ENCODE results near the gene FPGT.
"Not testable (repeated sequence)": the region's sequence is repeated elsewhere in the genome, so short reads cannot be mapped to it uniquely, and the experiment has no call there.

FPGT gene

DNA sequence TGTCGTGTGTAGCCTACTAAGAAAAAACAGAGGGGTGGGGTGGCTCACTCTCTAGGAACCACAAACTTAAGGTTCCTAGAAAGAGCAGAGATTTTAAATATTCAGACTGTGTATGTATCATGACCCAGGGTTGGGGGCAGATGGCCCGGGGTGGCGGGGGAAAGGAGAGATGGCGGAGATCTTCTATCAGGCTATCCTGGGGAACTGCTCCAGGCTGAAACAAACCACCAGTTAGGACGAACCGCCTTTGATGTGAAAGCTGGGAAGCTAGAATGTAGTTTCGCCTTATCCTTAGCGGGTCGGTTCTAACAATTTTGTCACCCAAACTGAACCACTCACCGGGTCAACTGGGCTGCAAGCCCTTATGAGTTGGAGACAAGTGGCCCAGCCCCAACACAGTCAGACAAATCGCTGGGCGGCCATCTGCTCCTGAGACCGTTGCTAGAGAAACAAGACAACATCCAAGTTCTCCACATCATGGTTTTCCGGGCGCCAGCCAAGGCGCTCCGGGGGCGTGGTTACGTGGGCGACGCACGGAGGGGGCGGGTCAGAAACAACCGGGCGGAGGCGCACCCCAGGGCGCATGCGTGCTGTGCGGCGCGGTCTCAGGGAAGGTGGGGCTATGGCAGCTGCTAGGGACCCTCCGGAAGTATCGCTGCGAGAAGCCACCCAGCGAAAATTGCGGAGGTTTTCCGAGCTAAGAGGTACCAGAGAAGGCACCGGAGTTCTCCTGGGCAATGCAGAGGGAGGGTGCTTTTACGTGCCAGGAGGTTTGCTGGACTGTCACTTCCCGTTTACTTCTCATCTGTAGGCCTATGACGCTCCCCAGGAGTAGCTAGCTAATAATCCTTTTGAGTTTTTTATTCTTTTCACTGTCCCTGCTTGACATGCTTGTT is at the start of gene FPGT, which contains the start of gene LRRIQ3:
Gene FPGT (plus strand): TSS at position 586 of the 896 bp plus-strand sequence. CDS start 37 bp downstream, at position 623.
Gene LRRIQ3 (minus strand): TSS at position 520 of the 896 bp plus-strand sequence. CDS start 14,492 bp downstream, outside the sequence.
- peak; percentile 99 for DNase-seq (ENCODE audit: low spot score)

DNA sequence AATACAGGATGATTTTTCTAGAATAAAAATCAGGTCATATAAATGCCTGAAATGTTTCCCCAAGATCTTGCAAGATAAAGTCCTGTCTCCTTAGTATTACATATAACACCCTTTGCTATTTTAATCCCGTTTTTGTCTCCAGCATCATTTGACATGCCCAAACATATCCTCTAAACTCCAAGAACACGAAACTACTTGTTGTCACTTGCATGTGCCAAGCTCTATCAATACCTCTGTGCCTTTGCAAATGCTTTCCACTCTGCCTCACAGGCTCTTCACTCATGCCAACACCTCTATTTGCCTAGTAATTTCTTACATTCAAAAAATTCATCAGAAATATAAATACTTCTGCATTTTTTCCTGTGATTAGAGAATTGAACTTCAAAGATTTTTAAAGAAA is 38.0 kb upstream of the FPGT start:
- DNase-seq (ENCODE audit: low spot score), result no peak

DNA sequence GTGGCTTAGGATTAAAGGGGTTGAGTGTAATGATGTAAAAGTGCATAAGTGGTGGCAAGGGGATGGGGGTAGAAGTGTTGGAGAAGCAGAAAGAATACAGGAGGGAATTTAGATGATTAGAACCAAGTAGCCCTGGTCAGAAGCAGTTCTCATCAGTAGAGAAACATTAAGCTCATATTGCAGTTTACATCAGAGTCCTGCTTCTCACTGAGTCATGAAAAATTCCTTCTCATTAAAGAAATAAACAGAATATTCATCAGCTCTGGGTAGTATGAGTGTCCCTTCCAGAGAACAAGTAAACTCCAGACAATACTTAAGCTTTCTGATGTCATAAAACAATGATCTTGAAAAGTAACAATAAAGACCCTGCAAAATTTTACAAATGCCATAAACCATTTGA is 36.5 kb upstream of the FPGT start:
- DNase-seq (ENCODE audit: low spot score), result no peak

DNA sequence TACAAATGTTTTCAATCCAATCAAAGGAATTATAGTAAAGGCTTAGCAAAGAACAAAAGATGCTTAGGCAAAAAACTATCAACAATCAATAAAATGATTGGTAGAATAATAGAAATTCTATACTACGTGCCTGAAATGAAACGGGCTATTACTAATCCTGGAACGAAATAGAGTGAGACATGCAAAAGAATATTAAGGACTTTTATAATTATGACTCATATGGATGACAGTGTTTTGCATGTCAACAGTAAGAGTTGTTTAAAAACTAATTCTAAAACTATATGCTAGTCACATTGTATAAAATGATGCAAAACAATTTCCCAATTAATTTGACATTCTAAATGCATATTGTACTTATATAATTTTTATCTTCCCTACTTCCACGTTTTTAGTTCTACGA is 35.7 kb upstream of the FPGT start:
- no peak for DNase-seq (ENCODE audit: low spot score)

DNA sequence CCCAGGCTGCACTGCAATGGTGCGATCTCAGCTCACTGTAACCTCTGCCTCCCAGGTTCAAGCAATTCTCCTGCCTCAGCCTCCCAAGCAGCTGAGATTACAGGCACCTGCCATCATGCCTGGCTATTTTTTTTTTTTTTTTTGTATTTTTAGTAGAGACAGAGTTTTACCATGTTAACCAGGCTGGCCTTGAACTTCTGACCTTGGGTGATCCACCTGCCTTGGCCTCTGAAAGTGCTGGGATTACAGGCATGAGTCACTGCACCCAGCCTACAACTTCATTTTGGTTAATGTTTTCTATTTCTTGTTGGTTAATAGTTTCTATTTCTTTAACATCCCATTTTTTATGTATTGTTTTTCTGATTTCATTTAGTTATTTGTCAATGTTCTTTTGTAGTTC is 23.6 kb upstream of the FPGT start:
- not testable (repeated sequence) for DNase-seq (ENCODE audit: low spot score)

DNA sequence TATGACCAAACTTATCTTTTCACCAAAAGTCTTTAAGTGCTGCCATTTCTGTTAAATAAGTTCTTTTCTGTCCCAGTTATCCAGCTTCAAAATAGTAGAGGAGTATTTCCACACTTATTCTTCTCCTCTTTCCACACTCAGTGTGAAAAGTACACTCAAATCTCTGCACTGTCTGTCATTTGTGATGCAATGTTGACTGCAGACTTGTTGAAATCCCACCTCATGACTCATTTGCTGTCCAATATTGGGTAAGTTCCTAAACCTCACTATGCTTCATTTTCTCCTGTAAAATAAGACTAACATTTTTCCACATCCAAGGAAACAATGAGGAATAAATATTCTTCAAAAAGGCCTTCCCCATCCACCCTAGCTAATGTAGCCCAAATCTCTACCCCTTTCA is 17.6 kb upstream of the FPGT start:
- no peak for DNase-seq (ENCODE audit: low spot score)

DNA sequence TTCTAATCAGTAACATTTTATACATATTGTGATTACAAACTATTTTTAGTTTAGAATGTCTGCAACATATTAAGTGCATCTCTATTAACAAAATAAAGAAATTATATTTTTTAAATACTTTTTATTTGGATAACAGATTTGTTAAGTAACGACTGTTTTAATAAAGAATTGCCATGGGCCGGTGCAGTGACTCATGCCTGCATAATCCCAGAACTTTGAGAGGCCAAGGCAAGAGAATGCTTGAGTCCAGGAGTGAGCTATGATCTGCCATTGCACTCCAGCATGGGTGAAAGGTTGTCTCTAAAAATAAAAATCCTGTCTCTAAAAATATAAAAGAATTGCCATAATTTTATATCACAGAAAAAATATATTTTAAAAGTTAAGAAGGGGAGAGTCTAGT is 4.1 kb upstream of the FPGT start:
- peak; percentile 4 for DNase-seq (ENCODE audit: low spot score)

DNA sequence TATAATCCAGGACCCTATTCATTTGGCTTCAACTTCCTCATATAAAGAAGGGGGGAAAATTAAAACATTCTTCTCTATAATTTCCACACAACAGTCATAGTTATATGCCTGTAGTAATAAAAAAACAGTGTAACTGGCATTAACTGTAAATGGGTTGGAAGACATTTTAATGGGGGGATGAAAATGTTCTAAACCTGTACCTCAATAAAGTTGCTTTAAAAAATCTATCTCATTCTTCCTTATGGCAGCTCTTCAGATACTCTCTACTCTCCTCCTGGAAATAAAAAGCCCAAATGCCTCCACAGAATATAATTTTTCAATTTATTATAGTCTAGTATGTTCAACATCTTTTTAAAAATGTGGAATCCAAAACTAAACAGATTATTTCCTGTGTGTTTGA is 2.7 kb upstream of the FPGT start:
- no peak for DNase-seq (ENCODE audit: low spot score)

DNA sequence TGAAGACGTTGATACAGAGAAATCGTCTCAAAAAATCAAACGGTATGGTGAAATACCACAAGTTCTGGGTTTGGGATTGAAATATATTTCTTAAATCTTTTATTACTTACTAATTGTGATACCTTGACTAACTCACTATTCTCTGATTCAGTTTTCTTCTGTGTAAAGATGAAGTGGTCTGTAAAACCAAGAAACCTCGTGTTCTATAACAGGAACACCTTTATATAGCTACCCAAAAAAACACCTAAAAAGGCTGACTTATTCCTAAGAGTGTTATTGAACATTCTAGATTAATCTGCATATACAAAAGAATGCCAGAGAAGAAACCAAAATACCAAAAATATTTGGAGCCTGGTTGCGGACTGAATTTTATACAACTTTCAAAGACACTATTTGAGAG is 787 bp upstream of the FPGT start:
- DNase-seq (ENCODE audit: low spot score), result no peak

DNA sequence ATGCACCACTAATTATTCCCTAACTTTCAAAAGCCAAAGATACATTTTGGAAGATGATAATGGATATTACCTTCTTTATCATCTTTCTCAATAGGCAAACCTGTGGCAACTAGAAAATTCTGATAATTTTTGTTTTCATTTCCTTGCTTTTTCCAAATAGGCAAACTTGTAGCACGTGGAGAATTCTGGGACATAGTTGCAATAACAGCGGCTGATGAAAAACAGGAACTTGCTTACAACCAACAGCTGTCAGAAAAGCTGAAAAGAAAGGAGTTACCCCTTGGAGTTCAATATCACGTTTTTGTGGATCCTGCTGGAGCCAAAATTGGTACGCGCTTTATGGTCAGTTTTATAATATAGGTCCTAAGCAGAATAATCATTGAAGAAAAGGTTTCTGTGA is 1.5 kb downstream of the FPGT start:
- no peak for DNase-seq (ENCODE audit: low spot score)

DNA sequence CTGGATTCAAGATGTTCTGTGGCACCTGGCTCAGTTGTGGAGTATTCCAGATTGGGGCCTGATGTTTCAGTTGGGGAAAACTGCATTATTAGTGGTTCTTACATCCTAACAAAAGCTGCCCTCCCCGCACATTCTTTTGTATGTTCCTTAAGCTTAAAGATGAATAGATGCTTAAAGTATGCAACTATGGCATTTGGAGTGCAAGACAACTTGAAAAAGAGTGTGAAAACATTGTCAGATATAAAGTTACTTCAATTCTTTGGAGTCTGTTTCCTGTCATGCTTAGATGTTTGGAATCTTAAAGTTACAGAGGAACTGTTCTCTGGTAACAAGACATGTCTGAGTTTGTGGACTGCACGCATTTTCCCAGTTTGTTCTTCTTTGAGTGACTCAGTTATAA is 7.2 kb downstream of the FPGT start:
- peak; percentile 3 for DNase-seq (ENCODE audit: low spot score)

DNA sequence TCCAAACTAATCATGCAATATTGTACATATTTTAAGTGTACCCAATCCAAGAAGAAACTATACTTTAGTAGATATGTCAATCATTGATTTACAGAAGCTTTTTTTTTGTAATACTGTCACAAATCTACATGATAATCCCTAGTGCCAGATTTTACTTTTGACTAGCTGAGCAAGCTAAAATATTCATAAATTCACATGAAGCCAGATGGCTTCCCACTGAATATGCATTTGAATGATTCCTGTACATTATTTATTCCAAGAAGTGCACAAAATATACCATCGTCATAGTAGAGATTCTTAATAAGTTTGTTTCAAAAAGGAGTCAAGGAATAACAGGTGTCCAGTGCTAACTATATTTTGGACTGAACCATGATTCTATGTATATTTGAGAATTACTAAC is 17.2 kb downstream of the FPGT start:
- DNase-seq (ENCODE audit: low spot score), result no peak

DNA sequence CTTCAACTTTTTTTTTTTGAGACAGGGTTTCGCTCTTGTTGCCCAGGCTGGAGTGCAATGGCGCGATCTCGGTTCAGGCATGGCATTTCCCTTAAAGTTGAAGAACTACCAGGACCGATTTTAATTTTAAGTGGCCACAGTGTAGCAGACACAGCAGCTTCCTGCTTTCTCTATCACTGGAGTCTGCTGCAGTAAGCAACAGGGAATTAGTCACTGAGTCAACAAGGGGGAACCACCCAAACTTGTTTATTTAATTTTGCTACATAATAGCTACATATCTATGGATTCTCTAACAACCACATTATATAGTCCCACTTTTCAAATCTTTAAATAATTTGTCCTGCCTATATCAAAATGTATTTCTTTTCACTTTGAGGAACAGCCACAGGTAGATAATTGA is 24.7 kb downstream of the FPGT start:
- no peak for DNase-seq (ENCODE audit: low spot score)

DNA sequence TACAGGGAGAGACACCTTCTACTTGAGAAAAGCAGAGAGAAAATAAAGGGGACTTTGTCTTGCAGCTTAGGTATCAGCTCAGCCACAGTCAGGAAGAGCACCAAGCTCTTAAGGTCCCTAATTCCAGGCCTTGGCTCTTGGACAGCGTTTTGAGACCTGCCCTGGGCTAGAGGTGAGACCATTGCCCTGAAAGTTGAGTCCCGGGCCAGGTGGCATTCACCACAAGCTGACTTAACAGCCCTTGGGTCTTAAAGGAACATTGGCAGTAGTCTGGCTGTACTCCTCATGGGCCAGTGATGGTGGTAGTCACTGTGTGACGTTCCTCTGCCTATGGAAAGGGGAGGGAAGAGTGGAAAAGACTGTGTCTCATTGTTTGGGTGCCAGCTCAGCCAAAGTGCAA is 25.4 kb downstream of the FPGT start:
- no peak for DNase-seq (ENCODE audit: low spot score)

DNA sequence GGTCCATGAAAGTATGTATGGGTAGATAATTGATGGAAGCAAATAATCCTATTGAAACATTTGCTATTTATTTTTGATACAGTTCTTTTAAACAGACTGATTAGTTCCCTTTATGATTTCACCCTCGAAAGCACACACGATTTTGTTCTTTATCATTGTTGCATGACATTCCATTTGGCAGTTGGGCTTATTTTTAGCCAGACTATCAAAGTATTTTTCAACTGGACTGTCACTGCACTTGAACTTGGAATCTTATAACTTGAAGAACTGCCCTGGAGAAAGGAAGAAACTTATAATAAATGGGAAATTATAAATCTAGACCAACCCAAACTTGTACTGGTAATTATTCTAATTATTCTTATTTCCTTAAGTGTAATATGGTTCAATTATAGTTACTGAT is 37.1 kb downstream of the FPGT start, which contains the start of gene TNNI3K:
Gene TNNI3K (plus strand): TSS at position 235 of the 400 bp plus-strand sequence. CDS start 65 bp downstream, at position 300.
- DNase-seq (ENCODE audit: low spot score), result no peak

DNA sequence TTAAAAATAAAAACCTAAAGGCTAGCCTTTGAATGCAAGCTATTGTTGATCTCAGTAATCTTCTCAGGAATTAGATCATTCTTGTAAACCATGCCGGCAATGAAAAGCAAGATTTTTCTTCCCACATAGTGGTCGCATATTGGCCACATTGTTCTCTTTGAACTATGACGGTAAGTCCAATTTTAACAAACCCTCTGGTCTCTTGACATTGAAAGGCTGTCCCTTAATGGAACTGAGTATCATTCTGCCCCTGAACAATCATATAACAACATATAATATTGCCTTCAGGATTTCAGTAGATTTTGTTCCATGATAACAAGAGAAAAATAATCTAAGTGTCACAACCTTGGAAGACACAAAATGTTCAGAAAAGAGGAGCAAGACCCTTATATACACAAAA is 38.4 kb downstream of the FPGT start:
- DNase-seq (ENCODE audit: low spot score), result no peak

DNA sequence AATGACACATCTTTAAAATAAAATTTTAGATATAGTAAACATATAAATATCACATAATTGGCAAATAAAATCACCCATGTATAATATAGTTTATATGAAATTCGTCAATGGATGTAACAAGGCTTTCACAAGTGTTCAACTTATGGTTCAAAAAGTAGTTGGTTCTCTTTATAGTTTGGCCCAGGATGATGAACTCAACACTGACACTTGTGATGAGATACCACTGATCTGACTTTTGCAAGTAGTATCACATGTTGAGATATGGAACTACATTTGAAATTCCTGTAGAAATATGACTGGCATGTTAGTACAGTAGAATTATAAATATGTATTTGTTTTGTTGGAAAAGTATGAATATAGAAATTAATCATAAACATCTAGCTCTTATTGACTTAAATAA is 39.0 kb downstream of the FPGT start:
- no peak for DNase-seq (ENCODE audit: low spot score)

DNA sequence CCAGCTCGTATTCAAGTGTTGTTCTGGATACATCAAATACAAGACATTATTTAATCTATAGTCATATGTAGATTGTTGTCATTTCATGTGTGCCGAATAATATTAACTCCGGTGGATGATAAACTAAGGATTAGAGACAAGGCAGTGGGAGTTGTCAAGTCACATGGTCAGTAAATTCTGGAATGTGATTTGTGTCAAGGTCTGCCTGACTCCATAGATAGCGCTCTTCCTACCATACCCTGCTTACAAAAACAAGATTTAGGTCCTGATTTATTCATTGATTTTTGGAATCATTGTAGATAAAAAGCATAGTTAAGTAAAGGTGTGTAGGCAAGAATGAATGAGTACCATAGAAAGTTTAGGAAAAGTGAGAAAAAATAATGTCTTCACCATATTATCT is 39.7 kb downstream of the FPGT start:
- DNase-seq (ENCODE audit: low spot score), result no peak

DNA sequence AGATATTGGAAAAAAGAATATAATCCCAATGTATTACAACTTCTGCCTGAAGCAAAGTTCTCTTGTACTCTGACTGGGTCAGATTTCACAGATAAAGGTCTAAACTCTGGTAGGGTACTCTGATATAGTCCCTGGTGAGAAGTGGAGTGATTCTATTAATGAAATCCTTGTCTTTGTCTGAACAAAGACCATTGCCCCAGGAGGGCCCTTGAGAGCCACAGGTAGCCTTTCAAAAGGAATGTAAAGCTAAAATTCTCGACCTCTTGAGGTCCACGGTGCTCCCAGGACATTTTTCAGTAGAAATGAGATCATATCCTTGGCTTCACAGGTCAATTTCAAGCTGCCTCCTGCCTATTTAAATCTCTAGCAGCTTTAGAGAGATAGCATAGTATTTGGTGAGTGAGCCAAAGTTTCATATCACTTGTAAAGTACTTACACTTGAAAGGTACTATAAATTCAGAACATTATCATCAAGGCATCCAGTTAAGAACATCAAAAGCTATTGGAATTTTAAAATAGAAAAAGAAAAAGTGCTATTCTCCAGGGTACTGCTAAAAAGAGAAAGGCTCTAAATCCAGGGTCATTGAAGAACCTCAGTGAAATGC is 47.2 kb downstream of the FPGT start:
- no peak for DNase-seq (ENCODE audit: low spot score)

DNA sequence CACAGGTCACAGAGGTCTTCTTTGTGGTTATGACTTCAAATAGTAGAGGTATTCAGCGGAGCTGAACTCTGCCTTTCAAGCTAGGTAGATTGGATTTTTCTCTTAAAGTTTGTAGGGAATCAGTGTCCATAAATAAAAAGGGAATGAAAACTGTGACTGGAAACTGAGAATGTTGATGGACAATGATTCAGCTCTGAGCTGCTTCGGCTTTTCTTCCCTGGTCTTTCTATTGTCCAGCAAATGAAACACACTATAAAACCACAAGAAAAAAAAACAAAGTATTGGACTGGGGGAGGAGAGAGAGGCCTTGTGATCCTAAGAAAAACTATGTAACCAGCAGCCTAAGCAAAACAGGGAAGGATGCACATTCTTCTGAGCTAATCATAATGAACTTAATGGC is 48.3 kb downstream of the FPGT start:
- no peak for DNase-seq (ENCODE audit: low spot score)

DNA sequence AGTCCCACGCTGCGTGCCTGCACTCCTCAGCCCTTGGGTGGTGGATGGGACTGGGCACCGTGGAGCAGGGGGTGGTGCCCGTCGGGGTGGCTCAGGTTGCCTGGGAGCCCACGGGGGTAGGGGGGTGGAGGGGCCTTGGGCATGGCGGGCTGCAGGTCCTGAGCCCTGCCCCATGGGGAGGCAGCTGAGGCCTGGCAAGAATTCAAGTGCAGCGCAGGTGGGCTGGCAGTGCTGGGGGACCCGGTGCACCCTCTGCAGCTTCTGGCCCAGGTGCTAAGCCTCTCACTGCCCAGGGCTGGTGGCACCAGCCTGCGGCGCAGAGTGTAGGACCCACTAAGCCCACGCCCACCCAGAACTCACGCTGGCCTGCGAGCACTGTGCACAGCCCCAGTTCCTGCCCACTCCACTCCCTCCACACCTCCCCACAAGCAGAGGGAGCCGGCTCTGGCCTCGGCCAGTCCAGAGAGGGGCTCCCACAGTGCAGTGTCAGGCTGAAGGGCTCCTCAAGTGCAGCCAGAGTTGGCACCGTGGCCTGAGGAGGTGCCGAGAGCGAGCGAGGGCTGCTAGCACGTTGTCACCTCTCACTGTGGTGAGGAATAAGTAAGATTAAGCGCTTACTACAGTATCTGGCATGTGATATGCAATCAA is 50.0 kb downstream of the FPGT start:
- DNase-seq (ENCODE audit: low spot score), result no peak

DNA sequence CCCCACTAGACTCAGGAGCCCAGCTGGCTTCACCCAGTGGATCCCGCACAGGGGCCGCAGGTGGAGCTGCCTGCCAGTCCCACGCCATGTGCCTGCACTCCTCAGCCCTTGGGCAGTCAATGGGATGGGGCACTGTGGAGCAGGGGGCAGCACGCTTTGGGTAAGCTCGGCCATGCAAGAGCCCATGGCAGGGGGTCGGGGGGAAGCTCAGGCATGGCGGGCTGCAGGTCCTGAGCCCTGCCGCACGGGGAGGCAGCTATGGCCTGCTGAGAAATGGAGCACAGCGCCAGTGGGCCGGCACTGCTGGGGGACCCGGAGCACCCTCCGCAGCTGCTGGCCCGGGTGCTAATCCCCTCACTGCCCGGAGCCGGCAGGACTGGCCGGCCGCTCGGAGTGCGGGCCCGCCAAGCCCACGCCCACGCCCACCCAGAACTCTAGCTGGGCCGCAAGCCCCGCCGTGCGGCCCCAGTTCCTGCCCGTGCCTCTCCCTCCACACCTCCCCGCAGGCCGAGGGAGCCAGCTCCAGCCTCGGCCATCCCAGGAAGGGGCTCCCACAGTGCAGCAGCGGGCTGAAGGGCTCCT is 55.3 kb downstream of the FPGT start:
- not testable (repeated sequence) for DNase-seq (ENCODE audit: low spot score)
